T-helper 1 cell treated with Interleukin-12 subunit alpha and Interleukin-12 subunit beta and Interleukin-4 antibody, amounts not matched to agents 30 ng/mL and 1 ng/mL, for 36 hours (primary cell): ENCODE results near the gene MARCHF3. TPM values are rescaled to one million over a fixed set of nuclear protein-coding genes. Genes with fewer than 3 reads are reported as not detected.
"Not testable (repeated sequence)": the region's sequence is repeated elsewhere in the genome, so short reads cannot be mapped to it uniquely, and the experiment has no call there.

Experiments used
- intact Hi-C: fragments of 100-400 bp; cut with micrococcal nuclease; formaldehyde crosslinking; loops from one replicate; pipeline ENCODE4 v1.15.1; 2024
- total RNA-seq: library from RNA; stranded (reverse); gene quantifications from 2 replicates; pipeline ENCODE4 v1.2.3, GENCODE V29; 2022

MARCHF3 gene
- total RNA-seq, 1 donor from 2014 or later, result 6.5 TPM

GRCh38 chr5:126852841-126853271 lies 177.5 kb downstream of the MARCHF3 start:
- intact Hi-C loops, result loop anchor here (1.0 to 10.0 kb wide), 11 partner anchors 8 to 664 kb away; partner anchors contain the start of genes C5orf63, GRAMD2B, MARCHF3 and PRRC1

GRCh38 chr5:126852091-126852571 lies 178.2 kb downstream of the MARCHF3 start:
- intact Hi-C loops, result loop anchor here (1.0 to 10.0 kb wide), 10 partner anchors 41 to 665 kb away; partner anchors contain the start of genes C5orf63, GRAMD2B, MARCHF3 and PRRC1

- intact Hi-C loops, result loop anchor here (1.0 to 10.0 kb wide), 11 partner anchors 40 to 666 kb away; partner anchors contain the start of genes C5orf63, GRAMD2B, MARCHF3 and PRRC1
Observed at GRCh38 chr5:126851501-126852011, 178.8 kb downstream of the MARCHF3 start.

GRCh38 chr5:126849101-126849678 lies 181.2 kb downstream of the MARCHF3 start:
- intact Hi-C loops, result no loop called here

GRCh38 chr5:126848253-126848652 lies 182.1 kb downstream of the MARCHF3 start:
- intact Hi-C loops, result no loop called here

GRCh38 chr5:126847826-126848251 lies 182.5 kb downstream of the MARCHF3 start:
- intact Hi-C loops, result no loop called here

GRCh38 chr5:126847456-126847820 lies 182.9 kb downstream of the MARCHF3 start:
- intact Hi-C loops, result no loop called here

- intact Hi-C loops, result no loop called here
Observed at GRCh38 chr5:126846744-126847455, 183.5 kb downstream of the MARCHF3 start.

GRCh38 chr5:126846344-126846743 lies 184.0 kb downstream of the MARCHF3 start:
- intact Hi-C loops, result no loop called here

- intact Hi-C loops, result loop anchor here (1.0 to 2.0 kb wide), 6 partner anchors 8 to 227 kb away; partner anchors contain the start of genes C5orf63 and MARCHF3
Observed at GRCh38 chr5:126845470-126846070, 184.8 kb downstream of the MARCHF3 start.

- intact Hi-C loops, result not testable (repeated sequence)
Observed at GRCh38 chr5:126843375-126843774, 187.0 kb downstream of the MARCHF3 start.

GRCh38 chr5:126839407-126839806 lies 191.0 kb downstream of the MARCHF3 start:
- intact Hi-C loops, result not testable (repeated sequence)

GRCh38 chr5:126837906-126838539 lies 192.3 kb downstream of the MARCHF3 start:
- intact Hi-C loops, result loop anchor here (1.0 kb wide), 1 partner anchor 8 kb away; no protein-coding TSS in a partner anchor

GRCh38 chr5:126837242-126837641 lies 193.1 kb downstream of the MARCHF3 start:
- intact Hi-C loops, result no loop called here

GRCh38 chr5:126836778-126837177 lies 193.6 kb downstream of the MARCHF3 start:
- intact Hi-C loops, result no loop called here

- intact Hi-C loops, result loop anchor here (2.0 kb wide), 1 partner anchor 16 kb away; no protein-coding TSS in a partner anchor
Observed at GRCh38 chr5:126831156-126831555, 199.2 kb downstream of the MARCHF3 start.

GRCh38 chr5:126830061-126830460 lies 200.3 kb downstream of the MARCHF3 start:
- intact Hi-C loops, result loop anchor here (1.0 to 2.0 kb wide), 2 partner anchors 8 to 15 kb away; no protein-coding TSS in a partner anchor

- intact Hi-C loops, result no loop called here
Observed at GRCh38 chr5:126829098-126829497, 201.3 kb downstream of the MARCHF3 start.

- intact Hi-C loops, result no loop called here
Observed at GRCh38 chr5:126826619-126827215, 203.6 kb downstream of the MARCHF3 start.

GRCh38 chr5:126819253-126819652 lies 211.1 kb downstream of the MARCHF3 start:
- intact Hi-C loops, result loop anchor here (10.0 kb wide), 1 partner anchor 696 kb away; the partner anchor contains the start of gene PRRC1
